GM20431 (cell line): ENCODE results near the gene NFATC4.
"Not testable (repeated sequence)": the region's sequence is repeated elsewhere in the genome, so short reads cannot be mapped to it uniquely, and the experiment has no call there.

ENCODE experiments used
- in situ Hi-C: fragments of 300-500 bp; cut with MseI, MboI; formaldehyde crosslinking; loops from one replicate; pipeline ENCODE4 v1.15.0; 2020; ENCODE audit warnings: low sequenced_read_pairs; ENCODE audit not compliant: unreplicated experiment

Gene NFATC4

GRCh38 chr14:24337824-24338175 is 30.2 kb upstream of the NFATC4 start:
- in situ Hi-C loops: loop anchor here (10.0 kb wide), 1 partner anchor 97 kb away; no protein-coding TSS in a partner anchor

GRCh38 chr14:24338843-24339242 is 29.1 kb upstream of the NFATC4 start:
- in situ Hi-C loops: loop anchor here (10.0 kb wide), 1 partner anchor 96 kb away; no protein-coding TSS in a partner anchor

- in situ Hi-C loops: loop anchor here (10.0 kb wide), 1 partner anchor 95 kb away; no protein-coding TSS in a partner anchor
Measured at GRCh38 chr14:24339284-24340151, 28.5 kb upstream of the NFATC4 start, which contains the start of gene RIPK3. RIPK3 (minus strand) TSS chr14:24339991; CDS start chr14:24339826, 165 bp downstream.

GRCh38 chr14:24340606-24341005 is 27.4 kb upstream of the NFATC4 start:
- in situ Hi-C loops: no loop called here

- in situ Hi-C loops: no loop called here
Measured at GRCh38 chr14:24342889-24343288, 25.1 kb upstream of the NFATC4 start.

- in situ Hi-C loops: no loop called here
Measured at GRCh38 chr14:24343795-24344660, 24.0 kb upstream of the NFATC4 start.

GRCh38 chr14:24347134-24347533 is 20.9 kb upstream of the NFATC4 start:
- in situ Hi-C loops: no loop called here

- in situ Hi-C loops: no loop called here
Measured at GRCh38 chr14:24348186-24348585, 19.8 kb upstream of the NFATC4 start.

- in situ Hi-C loops: no loop called here
Measured at GRCh38 chr14:24349742-24350141, 18.2 kb upstream of the NFATC4 start.

- in situ Hi-C loops: no loop called here
Measured at GRCh38 chr14:24351517-24351916, 16.5 kb upstream of the NFATC4 start.

- in situ Hi-C loops: no loop called here
Measured at GRCh38 chr14:24353559-24354481, 14.2 kb upstream of the NFATC4 start.

- in situ Hi-C loops: not testable (repeated sequence)
Measured at GRCh38 chr14:24354482-24354825, 13.5 kb upstream of the NFATC4 start.

- in situ Hi-C loops: no loop called here
Measured at GRCh38 chr14:24355009-24355408, 13.0 kb upstream of the NFATC4 start.

GRCh38 chr14:24356208-24356607 is 11.8 kb upstream of the NFATC4 start:
- in situ Hi-C loops: no loop called here

GRCh38 chr14:24360281-24360680 is 7.7 kb upstream of the NFATC4 start:
- in situ Hi-C loops: no loop called here

- in situ Hi-C loops: no loop called here
Measured at GRCh38 chr14:24361326-24361725, 6.7 kb upstream of the NFATC4 start.

- in situ Hi-C loops: no loop called here
Measured at GRCh38 chr14:24362241-24362960, 5.6 kb upstream of the NFATC4 start.

- in situ Hi-C loops: no loop called here
Measured at GRCh38 chr14:24363401-24363800, 4.6 kb upstream of the NFATC4 start.

GRCh38 chr14:24364841-24365240 is 3.1 kb upstream of the NFATC4 start:
- in situ Hi-C loops: no loop called here
